GDM1 (cell line): ENCODE results near the gene NUP205.

ENCODE experiments used
- DNase-seq: peaks from one replicate; lab custom pipeline; 2025; lab: John Stamatoyannopoulos, UW

Gene NUP205

GRCh38 chr7:135539629-135540028 is 18.1 kb upstream of the NUP205 start:
- DNase-seq = no peak

GRCh38 chr7:135541029-135541428 is 16.7 kb upstream of the NUP205 start:
- no peak for DNase-seq

GRCh38 chr7:135550196-135550595 is 7.5 kb upstream of the NUP205 start:
- DNase-seq = no peak

- no peak for DNase-seq
These were observed 5.6 kb upstream of the NUP205 start for GRCh38 chr7:135552148-135552547.

- DNase-seq = no peak
These were observed 4.4 kb upstream of the NUP205 start for GRCh38 chr7:135553346-135553745.

- DNase-seq = peak; percentile 32
These were observed 635 bp downstream of the NUP205 start for GRCh38 chr7:135558337-135558767.

- DNase-seq = no peak
These were observed 1.2 kb downstream of the NUP205 start for GRCh38 chr7:135558881-135559280.

GRCh38 chr7:135560631-135561030 is 2.9 kb downstream of the NUP205 start:
- DNase-seq = no peak

GRCh38 chr7:135562720-135563119 is 5.0 kb downstream of the NUP205 start:
- no peak for DNase-seq

- no peak for DNase-seq
These were observed 14.1 kb downstream of the NUP205 start for GRCh38 chr7:135571834-135572233.

GRCh38 chr7:135573541-135573940 is 15.8 kb downstream of the NUP205 start:
- no peak for DNase-seq

GRCh38 chr7:135575296-135575695 is 17.6 kb downstream of the NUP205 start:
- DNase-seq = no peak

- no peak for DNase-seq
These were observed 20.9 kb downstream of the NUP205 start for GRCh38 chr7:135578569-135578968.

GRCh38 chr7:135584362-135585353 is 26.9 kb downstream of the NUP205 start:
- no peak for DNase-seq

GRCh38 chr7:135597181-135597925 is 39.6 kb downstream of the NUP205 start:
- no peak for DNase-seq

- DNase-seq = no peak
These were observed 40.2 kb downstream of the NUP205 start for GRCh38 chr7:135597926-135598305.

- DNase-seq = no peak
These were observed 41.8 kb downstream of the NUP205 start for GRCh38 chr7:135599471-135599870.

- no peak for DNase-seq
These were observed 42.5 kb downstream of the NUP205 start for GRCh38 chr7:135600226-135600625.

- no peak for DNase-seq
These were observed 43.5 kb downstream of the NUP205 start for GRCh38 chr7:135601182-135601581.

- DNase-seq = no peak
These were observed 44.6 kb downstream of the NUP205 start for GRCh38 chr7:135602304-135602703.

- DNase-seq = no peak
These were observed 58.4 kb downstream of the NUP205 start for GRCh38 chr7:135616136-135616535.

- no peak for DNase-seq
These were observed 60.1 kb downstream of the NUP205 start for GRCh38 chr7:135617781-135618180.

GRCh38 chr7:135618510-135618909 is 60.8 kb downstream of the NUP205 start:
- no peak for DNase-seq
